ENCODE results near the gene MYO9A.

Gene MYO9A

DNA sequence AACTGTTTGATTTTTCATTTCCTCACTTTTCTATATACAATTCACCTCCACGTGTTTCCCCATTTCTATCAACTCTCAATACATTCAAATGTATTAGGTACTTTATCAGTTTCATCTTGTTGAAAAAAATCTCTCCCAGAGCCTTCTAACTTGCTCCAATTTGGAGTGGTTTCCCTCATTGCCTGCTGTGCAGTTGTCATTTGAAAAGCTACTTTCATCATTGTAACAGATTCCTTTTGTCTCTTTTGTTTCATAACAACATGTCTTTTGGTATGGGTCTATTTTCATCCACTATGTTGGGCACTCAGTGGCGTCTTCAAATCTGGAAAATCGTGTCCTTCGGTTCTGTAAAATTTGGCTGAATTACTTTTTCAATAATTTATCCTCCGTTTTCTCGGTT lies 232.6 kb downstream of the MYO9A start:
- TF ChIP-seq GATA2 (IDR thresholded peaks at IDR 0.05; ENCODE audit: low read depth, low read length): no peak
- no peak for TF ChIP-seq GATA3 (IDR thresholded peaks at IDR 0.05; ENCODE audit: low read depth, low read length)

- TF ChIP-seq GATA3 (IDR thresholded peaks at IDR 0.05; ENCODE audit: low read depth, low read length): no peak
- TF ChIP-seq GATA2 (IDR thresholded peaks at IDR 0.05; ENCODE audit: low read depth, low read length): no peak
These were observed 234.5 kb downstream of the MYO9A start for GRCh38 chr15:71883447-71883846.

DNA sequence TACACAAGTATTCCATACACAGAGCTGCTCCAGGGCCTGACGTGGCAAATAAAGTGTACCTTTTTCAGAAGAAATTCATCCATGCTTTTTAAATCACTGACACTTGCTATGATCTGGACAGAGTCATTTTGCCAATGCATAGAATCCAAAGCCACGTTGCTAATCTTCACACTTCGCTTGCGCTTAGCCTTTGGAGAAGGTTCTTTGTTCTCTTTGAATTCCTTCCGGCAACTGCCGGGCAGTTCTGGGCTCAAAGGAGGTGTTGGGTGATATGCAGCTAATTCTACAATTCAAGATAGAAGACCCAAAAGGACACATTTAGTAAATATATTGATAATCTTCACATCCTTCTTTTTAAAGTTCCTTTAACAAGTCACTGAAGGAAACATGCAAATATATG lies 237.7 kb downstream of the MYO9A start:
- TF ChIP-seq GATA3 (IDR thresholded peaks at IDR 0.05; ENCODE audit: low read depth, low read length) (no peak), GATA2 (IDR thresholded peaks at IDR 0.05; ENCODE audit: low read depth, low read length) (no peak)

GRCh38 chr15:71874245-71874644 lies 243.7 kb downstream of the MYO9A start:
- TF ChIP-seq GATA2 (IDR thresholded peaks at IDR 0.05; ENCODE audit: low read depth, low read length) (no peak), GATA3 (IDR thresholded peaks at IDR 0.05; ENCODE audit: low read depth, low read length) (no peak)

- TF ChIP-seq GATA3 (IDR thresholded peaks at IDR 0.05; ENCODE audit: low read depth, low read length): no peak
- TF ChIP-seq GATA2 (IDR thresholded peaks at IDR 0.05; ENCODE audit: low read depth, low read length): no peak
These were observed 264.4 kb downstream of the MYO9A start for GRCh38 chr15:71853543-71853942.

DNA sequence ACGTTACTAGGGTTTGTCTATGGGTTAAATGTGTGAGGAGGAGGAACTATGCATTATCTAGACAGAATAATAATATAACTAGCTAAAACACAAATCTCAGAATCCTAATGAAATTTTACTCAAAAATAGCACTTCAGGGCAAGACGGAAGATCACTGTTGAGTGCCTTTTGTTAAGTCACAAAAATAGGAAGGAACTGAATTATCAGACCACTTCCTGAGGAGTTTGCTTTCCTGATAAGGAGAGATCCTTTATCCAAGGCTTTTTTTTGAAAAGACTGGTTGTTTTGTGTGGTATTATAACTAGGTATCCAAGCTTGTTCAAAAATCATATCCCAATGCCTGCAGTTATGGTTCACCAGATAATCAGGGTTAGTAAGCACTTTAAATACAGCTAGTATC lies 273.0 kb downstream of the MYO9A start:
- TF ChIP-seq GATA3 (IDR thresholded peaks at IDR 0.05; ENCODE audit: low read depth, low read length) (no peak), GATA2 (IDR thresholded peaks at IDR 0.05; ENCODE audit: low read depth, low read length) (no peak)

GRCh38 chr15:71841563-71841962 lies 276.4 kb downstream of the MYO9A start:
- TF ChIP-seq GATA3 (IDR thresholded peaks at IDR 0.05; ENCODE audit: low read depth, low read length) (no peak), GATA2 (IDR thresholded peaks at IDR 0.05; ENCODE audit: low read depth, low read length) (no peak)

GRCh38 chr15:71830981-71831380 lies 287.0 kb downstream of the MYO9A start:
- TF ChIP-seq GATA3 (IDR thresholded peaks at IDR 0.05; ENCODE audit: low read depth, low read length) (no peak), GATA2 (IDR thresholded peaks at IDR 0.05; ENCODE audit: low read depth, low read length) (no peak)

DNA sequence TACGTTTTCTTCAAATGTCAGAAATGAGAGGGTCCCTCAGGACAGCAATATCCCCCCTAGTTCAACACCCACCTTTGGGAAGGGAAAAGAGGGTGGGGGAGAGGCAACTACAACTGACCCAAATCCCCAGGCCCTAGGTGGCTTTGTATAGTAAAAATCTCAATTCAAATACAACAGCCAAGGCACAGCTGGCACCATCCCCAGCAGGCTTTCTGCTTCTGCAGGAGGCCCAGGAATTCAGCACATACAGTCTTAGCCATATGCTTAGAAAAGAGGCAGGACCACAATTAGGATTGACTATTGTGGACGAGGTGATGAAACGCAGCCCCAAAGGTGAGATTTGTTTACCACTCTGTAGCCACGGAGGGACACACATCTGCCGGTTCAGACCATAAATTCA lies 291.8 kb downstream of the MYO9A start:
- no peak for TF ChIP-seq GATA2 (IDR thresholded peaks at IDR 0.05; ENCODE audit: low read depth, low read length)

GRCh38 chr15:71825021-71825730 lies 292.8 kb downstream of the MYO9A start:
- TF ChIP-seq GATA2 (IDR thresholded peaks at IDR 0.05; ENCODE audit: low read depth, low read length): no peak
- TF ChIP-seq GATA3 (IDR thresholded peaks at IDR 0.05; ENCODE audit: low read depth, low read length): no peak

DNA sequence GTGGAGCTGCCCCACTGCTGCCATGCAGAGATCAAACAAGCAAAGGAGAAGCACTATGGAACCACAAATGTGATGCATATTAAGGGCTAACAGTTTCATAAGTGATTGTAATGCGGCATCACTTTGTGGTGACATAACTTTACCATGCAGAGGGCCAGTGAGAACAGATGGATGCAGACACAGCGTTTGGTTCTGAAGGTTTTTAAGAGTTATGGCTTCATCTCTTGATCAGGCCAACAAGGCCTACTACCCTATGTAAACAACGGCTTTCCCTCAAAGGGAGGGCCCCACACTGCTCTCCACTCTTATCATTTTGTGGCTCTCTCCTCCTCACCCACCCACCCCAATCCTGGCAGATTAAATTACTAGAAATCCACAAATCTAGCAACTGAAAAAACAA lies 294.1 kb downstream of the MYO9A start:
- TF ChIP-seq GATA2 (IDR thresholded peaks at IDR 0.05; ENCODE audit: low read depth, low read length) (no peak), GATA3 (IDR thresholded peaks at IDR 0.05; ENCODE audit: low read depth, low read length) (no peak)

DNA sequence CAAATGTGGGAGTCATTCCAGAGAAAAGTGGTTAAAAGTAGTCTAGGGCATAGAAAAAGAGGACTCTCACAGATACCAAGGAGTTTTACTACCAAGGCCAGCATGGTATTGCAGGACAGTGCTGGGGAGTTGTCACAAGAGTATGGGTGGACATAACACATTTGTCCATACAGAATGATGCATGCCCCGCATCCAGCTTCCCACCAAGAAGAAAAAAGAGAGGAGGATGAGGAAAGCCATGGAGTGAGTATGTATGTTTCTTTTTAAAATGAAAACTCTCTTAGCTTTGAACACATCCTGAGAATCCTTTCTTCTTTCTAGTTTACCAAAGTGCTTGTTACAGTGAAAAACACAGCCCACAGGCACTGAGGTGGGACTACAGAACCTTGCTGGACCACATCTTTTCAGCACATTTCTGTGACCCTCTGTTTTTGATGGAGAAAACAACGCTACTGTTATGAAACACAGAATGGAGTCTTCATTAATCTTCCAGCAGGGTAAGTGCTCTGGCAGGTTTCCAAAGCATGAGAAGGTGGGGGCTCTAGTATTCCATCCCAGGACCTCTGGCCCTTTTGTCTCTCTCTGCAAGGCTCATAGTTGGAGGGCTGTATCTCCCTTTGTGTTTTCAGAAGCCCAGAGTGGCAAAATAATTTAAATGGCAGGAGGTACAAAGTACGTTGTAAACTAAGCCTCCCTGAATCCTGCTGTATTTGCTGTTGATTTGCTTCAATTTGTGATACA lies 294.9 kb downstream of the MYO9A start:
- TF ChIP-seq GATA2 (IDR thresholded peaks at IDR 0.05; ENCODE audit: low read depth, low read length) (no peak), GATA3 (IDR thresholded peaks at IDR 0.05; ENCODE audit: low read depth, low read length) (no peak)

DNA sequence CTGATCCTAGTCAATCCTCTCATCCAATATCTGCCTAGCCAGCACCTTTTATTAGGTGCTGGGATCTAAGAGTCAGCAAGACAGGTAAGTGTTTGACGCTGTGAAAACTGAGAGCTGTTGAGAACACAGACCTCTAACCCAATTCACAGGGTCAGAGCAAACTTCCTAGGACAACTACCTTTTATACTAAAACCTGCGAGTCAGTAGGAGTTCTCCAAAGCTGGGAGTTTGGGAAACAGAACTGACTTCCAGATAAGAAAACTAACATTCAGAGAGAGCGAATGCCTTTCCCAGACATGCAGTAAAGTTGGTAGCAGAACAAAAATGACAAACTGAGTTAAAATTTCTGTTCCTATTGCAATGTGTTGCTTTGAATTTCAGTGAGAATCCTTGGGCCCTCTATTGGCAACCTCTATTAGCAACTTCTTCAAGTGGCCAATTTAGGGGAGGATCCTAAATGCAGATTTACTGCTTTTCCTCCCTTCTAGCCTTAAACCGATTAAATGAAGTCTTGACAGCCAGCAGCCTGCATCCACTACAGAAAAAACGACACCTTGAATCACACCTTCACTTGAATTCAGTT lies 296.3 kb downstream of the MYO9A start:
- TF ChIP-seq GATA3 (IDR thresholded peaks at IDR 0.05; ENCODE audit: low read depth, low read length) (no peak), GATA2 (IDR thresholded peaks at IDR 0.05; ENCODE audit: low read depth, low read length) (no peak)

DNA sequence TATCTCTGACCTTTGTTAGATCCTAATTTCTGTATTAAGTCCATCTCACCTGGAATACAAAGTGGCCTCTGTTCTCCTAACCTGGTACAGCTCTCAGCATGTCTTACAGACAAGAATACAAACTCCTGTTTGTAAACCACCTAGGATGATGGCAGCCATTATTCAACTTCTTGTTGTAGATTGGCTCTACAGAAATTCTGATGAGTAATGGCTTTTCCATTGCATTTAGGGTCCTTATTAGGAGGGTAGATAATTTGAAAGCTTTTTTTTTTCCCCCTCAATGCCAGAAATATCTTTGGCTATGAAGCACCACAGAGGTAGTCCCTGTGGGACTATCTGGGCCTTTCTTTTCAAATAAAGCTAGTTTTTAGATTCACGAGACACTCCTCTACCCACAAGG lies 297.8 kb downstream of the MYO9A start:
- TF ChIP-seq GATA3 (IDR thresholded peaks at IDR 0.05; ENCODE audit: low read depth, low read length): no peak
- no peak for TF ChIP-seq GATA2 (IDR thresholded peaks at IDR 0.05; ENCODE audit: low read depth, low read length)

DNA sequence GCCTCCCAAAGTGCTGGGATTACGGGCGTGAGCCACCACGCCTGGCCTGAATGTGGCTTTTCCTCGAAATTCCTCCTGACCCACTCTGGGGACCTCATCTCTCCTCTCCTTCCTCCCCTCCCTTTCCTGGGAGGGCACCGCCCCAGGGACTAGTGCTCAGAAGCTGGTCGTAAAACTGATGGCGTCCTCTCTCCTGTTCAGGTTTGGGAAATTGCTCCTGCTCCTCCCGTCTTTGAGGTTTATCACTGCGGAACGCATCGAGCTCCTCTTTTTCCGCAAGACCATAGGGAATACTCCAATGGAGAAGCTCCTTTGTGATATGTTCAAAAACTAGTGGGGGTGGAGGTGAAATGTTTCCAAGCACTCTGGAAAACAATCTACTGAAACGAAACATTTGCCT lies 300.6 kb downstream of the MYO9A start:
- TF ChIP-seq GATA3 (IDR thresholded peaks at IDR 0.05; ENCODE audit: low read depth, low read length) (no peak), GATA2 (IDR thresholded peaks at IDR 0.05; ENCODE audit: low read depth, low read length) (no peak)

Measured in SH-SY5Y (cell line).